HL-60 (cell line): ENCODE results near the gene MLF2.

Source experiments
- CTCF ChIP-seq: IDR thresholded peaks from one replicate; pipeline ENCODE4 v1.5.1; 2011; ENCODE audit warnings: low read length, control low read depth, inconsistent platforms; ENCODE audit not compliant: insufficient read depth
- POLR2AphosphoS5 ChIP-seq: IDR thresholded peaks from 2 replicates; pipeline ENCODE4 v1.6.1; 2012; ENCODE audit warnings: low read depth
- SPI1 ChIP-seq: IDR thresholded peaks from 2 replicates; pipeline ENCODE4 v1.6.1; 2012; ENCODE audit warnings: low read depth, mild to moderate bottlenecking, borderline replicate concordance

- TF ChIP-seq CTCF (no peak), POLR2AphosphoS5 (no peak), SPI1 (no peak)
These were observed 52.3 kb downstream of the MLF2 start, which contains the start of gene PIANP for GRCh38 chr12:6700646-6701051.
